ENCODE results near the gene KCTD7. TPM values are rescaled to one million over a fixed set of nuclear protein-coding genes. Genes with fewer than 3 reads are reported as not detected.
"Not testable (repeated sequence)": the region's sequence is repeated elsewhere in the genome, so short reads cannot be mapped to it uniquely, and the experiment has no call there.

The KCTD7 gene
- total RNA-seq, 2 donors from 2014 or later, result 5.7 to 16.5 TPM

GRCh38 chr7:66617295-66617694 lies 11.4 kb upstream of the KCTD7 start:
- Histone ChIP-seq H3K9me3 (no peaks in the 10 kb centered on the region), H3K4me1 (no peaks in the 10 kb centered on the region), H3K27ac (no peak overlapping the region), H3K36me3 (replicated peaks in 1 of 2; ENCODE audit: insufficient read depth in 1 of 2, low read depth in 2 of 2) (no peaks in the 10 kb centered on the region), H3K4me3 (no peak overlapping the region), H3K27me3 (no peaks in the 10 kb centered on the region)
- no peak for TF ChIP-seq CTCF (IDR thresholded peaks at IDR 0.05)
- no peak for TF ChIP-seq POLR2A (IDR thresholded peaks at IDR 0.05)
- no peak for DNase-seq
- no peak for ATAC-seq
- intact Hi-C loops (cut with DNase I), result no loop called here
- WGBS, 2 donors, result 86 to 90% methylated on average over 8 of the region's 8 CpGs

GRCh38 chr7:66619341-66619948 lies 9.2 kb upstream of the KCTD7 start:
- not testable (repeated sequence) for DNase-seq
- 36 to 40% methylated on average over 4 of the region's 4 CpGs for WGBS, 2 donors

GRCh38 chr7:66626331-66626934 lies 2.2 kb upstream of the KCTD7 start:
- Histone ChIP-seq H3K27me3 (no peaks in the 10 kb centered on the region), H3K4me3 (no peak overlapping the region), H3K36me3 (replicated peaks in 1 of 2; ENCODE audit: insufficient read depth in 1 of 2, low read depth in 2 of 2) (no peaks in the 10 kb centered on the region), H3K27ac (no peak overlapping the region), H3K9me3 (no peaks in the 10 kb centered on the region), H3K4me1 (peaks cover 18% of the 10 kb centered on the region)
- no peak for ATAC-seq
- TF ChIP-seq CTCF (IDR thresholded peaks at IDR 0.05) (no peak), POLR2A (IDR thresholded peaks at IDR 0.05) (no peak)
- DNase-seq, result no peak
- 73 to 74% methylated on average over 3 of the region's 3 CpGs for WGBS, 2 donors
- intact Hi-C loops (cut with DNase I), result no loop called here

More at GRCh38 chr7:66619341-66619948, 9.2 kb upstream of the KCTD7 start:
- H3K36me3 ChIP-seq (replicated peaks in 1 of 2; ENCODE audit: insufficient read depth in 1 of 2, low read depth in 2 of 2); ATAC-seq; H3K27me3 ChIP-seq; H3K9me3 ChIP-seq; H3K4me3 ChIP-seq; H3K27ac ChIP-seq; H3K4me1 ChIP-seq; intact Hi-C loops (cut with DNase I): not testable (repeated sequence)

- TF ChIP-seq CTCF (IDR thresholded peaks at IDR 0.05), result no peak
- TF ChIP-seq POLR2A (IDR thresholded peaks at IDR 0.05), result no peak
- no peaks in the 10 kb centered on the region for H3K27me3 ChIP-seq
- peaks cover 18% of the 10 kb centered on the region for H3K4me1 ChIP-seq
- peak overlapping the region in 1 of 4 donors; percentile 88 for H3K27ac ChIP-seq
- no peak for ATAC-seq
- H3K36me3 ChIP-seq (replicated peaks in 1 of 2; ENCODE audit: insufficient read depth in 1 of 2, low read depth in 2 of 2), result no peaks in the 10 kb centered on the region
- DNase-seq, result peak in 1 of 4 donors; percentile 5
- intact Hi-C loops (cut with DNase I), result no loop called here
- H3K9me3 ChIP-seq, result no peaks in the 10 kb centered on the region
- no peak overlapping the region for H3K4me3 ChIP-seq
- WGBS, 2 donors, result 44 to 53% methylated on average over 10 of the region's 10 CpGs
Observed at GRCh38 chr7:66627151-66627681, 1.5 kb upstream of the KCTD7 start.

- TF ChIP-seq CTCF (IDR thresholded peaks at IDR 0.05) (no peak), POLR2A (IDR thresholded peaks at IDR 0.05) (no peak)
- H3K4me1 ChIP-seq, result peaks cover 18% of the 10 kb centered on the region
- ATAC-seq, result peak; percentile 8
- H3K27ac ChIP-seq, result peak overlapping the region; percentile 69 to 96 (median 86)
- no peaks in the 10 kb centered on the region for H3K9me3 ChIP-seq
- H3K4me3 ChIP-seq, result peak overlapping the region; percentile 40 to 45
- DNase-seq, result no peak
- H3K27me3 ChIP-seq, result no peaks in the 10 kb centered on the region
- intact Hi-C loops (cut with DNase I), result no loop called here
- H3K36me3 ChIP-seq (replicated peaks in 1 of 2; ENCODE audit: insufficient read depth in 1 of 2, low read depth in 2 of 2), result no peaks in the 10 kb centered on the region
- WGBS, 2 donors, result 1% methylated on average over 15 to 18 of the region's 18 CpGs
Observed at GRCh38 chr7:66627881-66628360, 760 bp upstream of the KCTD7 start.

Data from body of pancreas (tissue), 4 donors.